Brain pericyte (primary cell): ENCODE data around the gene SOX15.

Source experiments
- DNase-seq: peaks from one replicate; pipeline ENCODE4 v3.0.0-alpha.2; 2012; ENCODE audit warnings: low read depth, low spot score

SOX15 gene

GRCh38 chr17:7577327-7578199 lies 12.3 kb downstream of the SOX15 start:
- DNase-seq, result no peak

GRCh38 chr17:7576432-7576937 lies 13.4 kb downstream of the SOX15 start:
- no peak for DNase-seq

- no peak for DNase-seq
These were observed 13.9 kb downstream of the SOX15 start for GRCh38 chr17:7575959-7576358.

GRCh38 chr17:7575481-7575883 lies 14.4 kb downstream of the SOX15 start:
- no peak for DNase-seq

GRCh38 chr17:7574176-7574953 lies 15.5 kb downstream of the SOX15 start:
- DNase-seq, result no peak

- DNase-seq, result peak; percentile 85
These were observed 16.4 kb downstream of the SOX15 start for GRCh38 chr17:7573324-7574080.

GRCh38 chr17:7572588-7573323 lies 17.1 kb downstream of the SOX15 start:
- peak; percentile 99 for DNase-seq

GRCh38 chr17:7572338-7572587 lies 17.6 kb downstream of the SOX15 start:
- DNase-seq, result no peak

GRCh38 chr17:7570351-7570750 lies 19.5 kb downstream of the SOX15 start:
- no peak for DNase-seq

- no peak for DNase-seq
These were observed 20.3 kb downstream of the SOX15 start for GRCh38 chr17:7569571-7569970.

GRCh38 chr17:7563115-7563869 lies 26.6 kb downstream of the SOX15 start:
- no peak for DNase-seq

GRCh38 chr17:7562208-7562605 lies 27.7 kb downstream of the SOX15 start:
- no peak for DNase-seq

- no peak for DNase-seq
These were observed 28.2 kb downstream of the SOX15 start, which contains the start of gene SENP3 for GRCh38 chr17:7561589-7562207. TSS of gene SENP3 (plus strand) at chr17:7561919. CDS start at chr17:7563077, 1,158 bp downstream.

GRCh38 chr17:7561028-7561575 lies 28.8 kb downstream of the SOX15 start:
- no peak for DNase-seq

- no peak for DNase-seq
These were observed 29.5 kb downstream of the SOX15 start for GRCh38 chr17:7560172-7561027.

- no peak for DNase-seq
These were observed 30.3 kb downstream of the SOX15 start for GRCh38 chr17:7559320-7560171.

- DNase-seq, result no peak
These were observed 31.2 kb downstream of the SOX15 start, which contains the start of gene TNFSF13 for GRCh38 chr17:7558544-7559319. TSS of gene TNFSF13 (plus strand) at chr17:7558750. CDS start at chr17:7559040, 290 bp downstream.
